Subcutaneous adipose tissue (tissue), 4 donors: ENCODE results near the gene TNK2. TPM values are rescaled to one million over a fixed set of nuclear protein-coding genes. Genes with fewer than 3 reads are reported as not detected.

Experiments
- total RNA-seq, 4 donors: library from RNA; depleted of rRNA; stranded (reverse); fragments of >200 nt; gene quantifications; one replicate each; pipeline ENCODE4 v1.1.0, GENCODE V29; 2016
- TF ChIP-seq, protein P1 (sequence below): fragments of 450-650 bp; IDR thresholded peaks from one replicate; pipeline ENCODE4 v1.5.1; 2016; ENCODE audit warnings: low read depth, mild to moderate bottlenecking, control low read depth, antibody characterized with exemption, moderate library complexity

Gene TNK2
- total RNA-seq, 4 donors from 2014 or later = 9.9 to 78.2 (median 16.8) TPM

DNA sequence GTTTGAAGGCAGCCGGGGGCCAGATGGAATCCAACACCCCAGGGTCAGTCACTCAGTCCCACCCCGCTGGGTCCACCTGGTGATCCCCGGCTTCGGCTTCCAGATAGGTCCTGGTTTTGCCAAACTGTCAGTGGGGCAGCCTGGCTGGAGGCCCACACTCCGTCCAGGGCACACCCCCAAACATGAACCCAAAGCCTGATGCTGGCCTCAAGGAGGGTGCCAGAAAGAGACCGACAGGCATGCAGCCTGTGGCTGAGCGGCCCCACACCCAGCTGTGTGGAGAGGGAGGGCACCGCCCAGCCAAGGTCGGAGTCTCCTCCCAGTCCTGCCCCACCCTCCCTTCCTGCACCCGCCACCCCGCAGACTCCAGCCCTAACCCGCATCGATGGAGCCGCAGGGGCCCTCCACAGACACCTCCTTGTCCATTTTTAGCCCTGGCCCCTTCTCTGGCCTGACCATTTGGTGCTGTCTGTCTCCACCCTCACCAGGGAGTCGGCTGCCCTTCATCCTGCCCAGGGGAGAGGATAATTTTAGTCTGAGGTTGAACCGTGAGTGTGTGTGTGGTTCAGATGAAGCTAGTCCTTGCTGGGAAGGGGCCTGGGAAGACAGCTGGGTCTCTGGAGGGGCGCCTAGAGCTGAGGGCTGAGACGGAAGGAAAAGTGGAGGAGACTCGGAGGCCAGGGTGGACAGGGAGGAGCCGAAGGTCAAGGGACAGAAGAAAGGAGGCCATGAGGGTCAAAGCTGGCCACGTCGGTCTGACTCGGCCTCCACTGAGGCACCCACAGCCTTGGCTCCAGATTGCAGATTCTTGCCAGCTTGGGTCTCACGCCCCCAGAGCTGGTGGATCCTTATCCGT is 23.1 kb downstream of the TNK2 start:
- TF ChIP-seq, protein P1, sequence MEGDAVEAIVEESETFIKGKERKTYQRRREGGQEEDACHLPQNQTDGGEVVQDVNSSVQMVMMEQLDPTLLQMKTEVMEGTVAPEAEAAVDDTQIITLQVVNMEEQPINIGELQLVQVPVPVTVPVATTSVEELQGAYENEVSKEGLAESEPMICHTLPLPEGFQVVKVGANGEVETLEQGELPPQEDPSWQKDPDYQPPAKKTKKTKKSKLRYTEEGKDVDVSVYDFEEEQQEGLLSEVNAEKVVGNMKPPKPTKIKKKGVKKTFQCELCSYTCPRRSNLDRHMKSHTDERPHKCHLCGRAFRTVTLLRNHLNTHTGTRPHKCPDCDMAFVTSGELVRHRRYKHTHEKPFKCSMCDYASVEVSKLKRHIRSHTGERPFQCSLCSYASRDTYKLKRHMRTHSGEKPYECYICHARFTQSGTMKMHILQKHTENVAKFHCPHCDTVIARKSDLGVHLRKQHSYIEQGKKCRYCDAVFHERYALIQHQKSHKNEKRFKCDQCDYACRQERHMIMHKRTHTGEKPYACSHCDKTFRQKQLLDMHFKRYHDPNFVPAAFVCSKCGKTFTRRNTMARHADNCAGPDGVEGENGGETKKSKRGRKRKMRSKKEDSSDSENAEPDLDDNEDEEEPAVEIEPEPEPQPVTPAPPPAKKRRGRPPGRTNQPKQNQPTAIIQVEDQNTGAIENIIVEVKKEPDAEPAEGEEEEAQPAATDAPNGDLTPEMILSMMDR = no peak

DNA sequence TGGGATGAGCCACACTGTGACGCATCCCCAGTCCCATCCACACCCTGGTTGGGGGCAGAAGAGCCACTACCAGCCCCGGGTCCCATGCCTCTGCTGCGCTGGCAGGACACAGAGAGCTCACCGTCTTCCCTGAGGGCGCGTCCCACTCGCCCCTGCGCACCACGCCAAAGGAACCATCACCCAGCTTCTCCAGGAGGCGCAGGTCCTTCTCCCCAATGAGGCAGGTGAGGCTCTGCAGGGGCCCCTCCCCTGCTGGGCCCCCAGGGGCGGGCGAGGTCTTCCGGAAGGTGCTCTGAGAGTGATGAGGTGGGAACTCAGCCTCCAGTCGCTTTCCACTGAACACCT is 23.7 kb downstream of the TNK2 start:
- TF ChIP-seq, protein P1 = no peak

DNA sequence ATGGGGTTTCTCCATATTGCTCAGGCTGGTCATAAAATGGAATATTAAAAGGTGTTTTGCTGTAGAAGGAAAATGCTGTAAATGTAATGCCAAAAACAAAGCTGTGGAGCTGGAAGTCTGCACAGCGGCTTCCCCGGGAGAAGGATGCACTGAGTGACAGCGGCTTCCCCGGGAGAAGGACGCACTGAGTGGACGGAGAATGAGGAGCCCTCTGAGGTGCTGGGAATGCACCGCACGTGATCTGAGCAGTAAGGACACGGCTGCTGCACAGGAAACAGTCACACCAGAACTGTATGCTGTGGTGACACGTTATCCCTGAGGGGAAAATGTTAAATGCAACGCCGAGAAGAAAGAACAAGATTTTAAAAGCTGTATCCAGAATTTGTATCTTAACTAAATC is 24.6 kb downstream of the TNK2 start:
- TF ChIP-seq, protein P1 = no peak

DNA sequence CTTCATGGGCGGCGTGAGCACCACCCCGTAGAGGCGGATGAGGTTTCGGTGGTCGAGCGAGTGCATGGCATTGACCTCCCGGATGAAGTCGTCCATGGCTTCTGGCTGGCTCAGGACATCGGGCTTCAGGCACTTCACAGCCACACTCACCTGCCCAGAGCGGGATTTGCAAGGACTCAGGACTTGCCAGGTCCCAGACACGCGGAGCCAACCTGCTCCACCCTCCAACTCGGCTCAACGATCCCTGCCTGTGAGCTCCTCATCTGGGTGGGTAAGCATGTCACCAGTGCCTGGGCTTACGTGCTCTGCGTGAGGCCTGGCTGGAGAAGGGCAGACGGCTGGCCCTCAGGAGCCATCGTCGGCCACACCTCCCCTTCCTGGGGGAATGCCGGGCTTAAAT is 25.2 kb downstream of the TNK2 start:
- TF ChIP-seq, protein P1 = no peak

DNA sequence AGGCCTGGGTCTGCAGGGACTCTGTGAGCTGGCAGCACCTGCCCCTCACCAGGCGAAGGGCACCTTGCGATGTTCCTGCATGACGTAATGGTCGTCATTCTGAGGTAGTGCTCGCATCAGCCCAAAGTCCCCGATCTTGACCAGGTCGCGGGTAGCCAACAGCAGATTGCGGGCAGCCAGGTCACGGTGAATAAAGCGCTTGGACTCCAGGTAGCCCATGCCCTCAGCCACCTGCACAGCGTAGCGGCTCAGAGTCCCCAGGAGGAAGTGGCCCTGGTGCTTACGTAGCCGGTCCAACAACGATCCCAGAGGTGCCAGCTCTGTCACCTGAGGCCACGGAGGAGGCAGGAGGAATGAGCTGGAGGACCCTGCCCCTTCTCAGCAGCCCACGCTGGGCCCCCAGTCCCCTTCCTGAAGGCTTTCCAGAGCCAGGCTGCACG is 26.3 kb downstream of the TNK2 start:
- TF ChIP-seq, protein P1 = no peak

DNA sequence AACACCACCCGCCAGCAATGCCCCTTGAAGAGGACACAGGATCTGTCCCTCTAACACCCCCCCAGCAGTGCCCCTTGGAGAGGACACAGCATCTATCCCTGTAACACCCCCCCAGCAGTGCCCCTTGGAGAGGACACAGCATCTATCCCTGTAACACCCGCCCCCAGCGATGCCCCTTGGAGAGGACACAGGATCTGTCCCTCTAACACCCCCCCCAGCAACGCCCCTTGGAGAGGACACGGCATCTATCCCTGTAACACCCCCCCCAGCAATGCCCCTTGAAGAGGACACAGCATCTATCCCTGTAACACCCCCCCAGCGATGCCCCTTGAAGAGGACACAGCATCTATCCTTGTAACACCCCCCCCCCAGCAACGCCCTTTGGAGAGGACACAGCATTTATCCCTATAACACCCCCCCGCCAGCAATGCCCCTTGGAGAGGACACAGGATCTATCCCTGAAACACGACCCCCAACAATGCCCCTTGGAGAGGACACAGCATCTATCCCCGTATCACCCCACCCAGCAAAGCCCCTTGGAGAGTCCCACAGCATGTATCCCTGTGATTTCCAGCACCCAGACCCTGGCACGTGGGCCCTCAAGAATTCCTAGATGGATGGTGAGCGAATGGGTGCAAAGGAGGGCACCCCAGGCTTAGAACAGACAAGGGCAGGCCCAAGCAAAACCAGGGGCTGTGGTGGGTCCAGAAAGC is 26.9 kb downstream of the TNK2 start:
- TF ChIP-seq, protein P1 = no peak

DNA sequence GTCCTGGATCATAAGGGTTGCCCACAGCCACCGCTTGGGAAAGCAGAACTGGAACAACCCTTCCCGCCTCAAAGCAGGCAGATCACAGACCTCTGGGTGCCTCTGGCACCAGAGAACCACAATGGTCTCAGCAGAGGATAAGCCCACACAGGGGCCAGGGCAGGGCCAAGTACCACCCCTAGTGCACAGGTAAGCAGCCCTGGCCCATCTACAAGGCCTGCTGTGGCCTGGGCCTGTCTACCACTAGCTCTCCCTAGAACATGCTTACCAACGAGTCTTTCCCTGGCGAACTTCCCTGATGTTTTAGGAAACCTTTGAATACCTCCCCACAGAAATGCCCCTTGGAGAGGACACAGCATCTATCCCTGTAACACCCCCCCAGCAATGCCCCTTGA is 28.3 kb downstream of the TNK2 start:
- TF ChIP-seq, protein P1 = no peak
